Activated CD8-positive, alpha-beta T cell treated with anti-CD3 and anti-CD28 coated beads for 36 hours (primary cell): ENCODE measurements around the gene FRMD4A. TPM values are rescaled to one million over a fixed set of nuclear protein-coding genes. Genes with fewer than 3 reads are reported as not detected.

Experiments
- ATAC-seq: fragments of 200-7000 bp; cut with Tn5 transposase; one replicate; pipeline ENCODE4 v1.10.0; 2021; ENCODE audit warnings: mild to moderate bottlenecking, moderate library complexity
- CTCF ChIA-PET: fragments of 350-600 bp; sonication (Branson Sonifier 250); formaldehyde crosslinking; loops from one replicate; lab custom pipeline; 2021; ENCODE audit warnings: antibody characterized with exemption; lab: Charles Lee
- POLR2A ChIA-PET: fragments of 350-600 bp; sonication (Branson Sonifier 250); formaldehyde crosslinking; loops from one replicate; lab custom pipeline; 2021; ENCODE audit warnings: antibody characterized with exemption; lab: Charles Lee
- DNase-seq: peaks from one replicate; pipeline ENCODE4 v3.0.0-alpha.2; 2020
- H3K27ac Mint-ChIP-seq: one replicate; pipeline ENCODE4 v1.8.0; 2021; ENCODE audit warnings: mild to moderate bottlenecking, mixed read lengths
- H3K27me3 Mint-ChIP-seq: one replicate; pipeline ENCODE4 v1.8.0; 2021; ENCODE audit warnings: mixed read lengths
- H3K36me3 Mint-ChIP-seq: one replicate; pipeline ENCODE4 v1.8.0; 2021; ENCODE audit warnings: low read depth, mixed read lengths
- H3K4me1 Mint-ChIP-seq: one replicate; pipeline ENCODE4 v1.8.0; 2021; ENCODE audit warnings: low read depth, mixed read lengths
- H3K4me3 Mint-ChIP-seq: one replicate; pipeline ENCODE4 v1.8.0; 2021; ENCODE audit warnings: mild to moderate bottlenecking, moderate library complexity, mixed read lengths
- H3K9me3 Mint-ChIP-seq: one replicate; pipeline ENCODE4 v1.8.0; 2021; ENCODE audit warnings: mixed read lengths
- intact Hi-C: fragments of 100-400 bp; cut with micrococcal nuclease; formaldehyde crosslinking; loops from one replicate; pipeline ENCODE4 v1.10.0; 2022
- total RNA-seq, 2 experiments: library from RNA; stranded (reverse); gene quantifications; one replicate each; pipeline ENCODE4 v1.2.3, GENCODE V29; 2021
- TF ChIP-seq, protein P1 (sequence below): fragments of 200-600 bp; IDR thresholded peaks from one replicate; pipeline ENCODE4 v1.8.0; 2022; ENCODE audit warnings: antibody characterized with exemption, mild to moderate bottlenecking

The FRMD4A gene
- total RNA-seq, 2 experiments from 2014 or later = 2.1 to 2.8 TPM

DNA sequence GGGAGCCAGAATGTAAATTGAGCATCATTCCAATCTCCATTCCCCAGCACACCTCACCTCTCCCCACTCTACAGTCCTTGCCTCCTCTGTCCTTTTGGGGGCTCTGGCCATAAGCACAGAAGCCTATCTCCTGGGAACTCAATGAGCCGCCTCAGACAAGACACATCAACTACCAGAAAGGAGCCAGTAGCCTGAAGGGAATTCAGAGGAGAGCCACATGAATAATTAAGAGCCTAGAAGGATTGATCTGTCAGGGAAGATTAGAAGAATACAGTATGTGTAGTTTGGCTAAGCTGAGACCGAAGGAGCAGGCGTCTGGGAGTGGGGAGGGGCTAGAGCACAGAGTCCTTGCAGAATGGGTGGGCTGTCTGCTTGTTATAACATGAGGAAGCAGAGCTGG, 31.2 kb downstream of the FRMD4A start:
- ATAC-seq = no peak
- no peaks in the 10 kb centered on the region for H3K4me1 Mint-ChIP-seq
- ChIA-PET CTCF (no interaction called here), POLR2A (no interaction called here)
- H3K27ac Mint-ChIP-seq = no peak overlapping the region
- peaks cover 7% of the 10 kb centered on the region for H3K27me3 Mint-ChIP-seq
- TF ChIP-seq, protein P1, sequence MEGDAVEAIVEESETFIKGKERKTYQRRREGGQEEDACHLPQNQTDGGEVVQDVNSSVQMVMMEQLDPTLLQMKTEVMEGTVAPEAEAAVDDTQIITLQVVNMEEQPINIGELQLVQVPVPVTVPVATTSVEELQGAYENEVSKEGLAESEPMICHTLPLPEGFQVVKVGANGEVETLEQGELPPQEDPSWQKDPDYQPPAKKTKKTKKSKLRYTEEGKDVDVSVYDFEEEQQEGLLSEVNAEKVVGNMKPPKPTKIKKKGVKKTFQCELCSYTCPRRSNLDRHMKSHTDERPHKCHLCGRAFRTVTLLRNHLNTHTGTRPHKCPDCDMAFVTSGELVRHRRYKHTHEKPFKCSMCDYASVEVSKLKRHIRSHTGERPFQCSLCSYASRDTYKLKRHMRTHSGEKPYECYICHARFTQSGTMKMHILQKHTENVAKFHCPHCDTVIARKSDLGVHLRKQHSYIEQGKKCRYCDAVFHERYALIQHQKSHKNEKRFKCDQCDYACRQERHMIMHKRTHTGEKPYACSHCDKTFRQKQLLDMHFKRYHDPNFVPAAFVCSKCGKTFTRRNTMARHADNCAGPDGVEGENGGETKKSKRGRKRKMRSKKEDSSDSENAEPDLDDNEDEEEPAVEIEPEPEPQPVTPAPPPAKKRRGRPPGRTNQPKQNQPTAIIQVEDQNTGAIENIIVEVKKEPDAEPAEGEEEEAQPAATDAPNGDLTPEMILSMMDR = no peak
- intact Hi-C loops = no loop called here
- H3K36me3 Mint-ChIP-seq = no peaks in the 10 kb centered on the region
- H3K9me3 Mint-ChIP-seq = no peaks in the 10 kb centered on the region
- no peak for DNase-seq
- no peak overlapping the region for H3K4me3 Mint-ChIP-seq

DNA sequence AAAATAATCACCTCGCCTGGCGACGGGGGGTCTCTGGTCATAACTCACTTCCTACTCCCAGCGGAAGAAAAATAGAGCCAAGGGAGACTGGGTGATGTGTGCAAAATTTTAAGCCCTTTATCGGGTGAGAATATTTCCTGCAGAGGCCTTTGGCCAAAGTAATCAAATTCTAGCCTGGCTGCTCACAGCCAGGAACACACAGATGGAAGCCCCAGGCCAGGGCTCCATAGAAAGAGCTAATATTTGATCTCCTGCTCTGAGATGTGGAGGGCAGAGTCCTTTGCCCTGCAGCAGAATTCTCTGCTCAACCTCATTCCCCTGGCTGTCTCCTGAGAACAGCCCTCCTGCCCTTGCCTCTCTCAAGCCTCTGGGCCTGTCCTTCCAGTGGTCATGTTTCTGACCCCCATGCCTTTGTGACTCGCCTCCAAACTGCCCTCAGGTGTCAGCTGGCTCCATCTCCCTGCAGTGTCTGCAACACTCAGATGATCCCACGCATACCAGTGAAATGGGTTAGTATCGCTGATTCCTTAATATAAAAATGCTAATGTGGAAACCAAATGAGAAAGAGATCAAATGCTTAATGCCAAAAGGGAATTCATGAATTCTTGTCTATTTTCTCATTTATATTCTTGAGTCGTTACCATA, 34.5 kb downstream of the FRMD4A start:
- Mint-ChIP-seq H3K9me3 (peaks cover 14% of the 10 kb centered on the region), H3K27ac (no peak overlapping the region)

DNA sequence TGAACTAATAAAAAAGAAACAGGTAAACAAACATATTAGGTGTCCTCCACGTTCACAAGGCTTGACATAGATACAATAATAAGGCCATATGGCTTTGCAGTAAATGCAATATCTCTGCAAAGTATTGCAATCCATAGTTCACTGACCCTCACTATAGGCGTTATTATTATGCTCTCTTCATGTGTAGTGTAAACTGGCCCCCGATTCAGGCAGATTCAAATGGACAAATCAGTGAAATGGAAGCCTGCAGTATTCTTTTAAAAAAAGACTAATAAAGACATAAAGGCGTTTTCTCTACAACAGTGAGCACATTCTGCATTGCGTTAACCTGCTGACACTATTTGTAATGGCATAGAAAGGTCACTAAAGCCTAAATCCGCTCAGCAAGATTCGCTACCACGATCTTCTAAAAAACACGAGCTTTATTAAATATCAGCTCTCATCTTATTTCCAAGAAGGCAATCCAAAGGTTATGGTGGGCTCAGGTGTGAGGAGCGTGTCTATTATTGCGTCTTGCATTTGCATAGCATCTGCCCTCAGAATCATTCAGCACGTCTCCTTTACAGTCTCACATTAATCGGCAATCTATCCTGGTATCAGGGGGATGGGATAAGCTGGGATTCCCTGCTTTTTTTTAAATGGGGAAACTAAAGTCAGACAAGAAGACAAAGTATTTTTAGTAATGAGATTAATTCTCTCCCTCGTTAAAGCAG, 36.2 kb downstream of the FRMD4A start:
- intact Hi-C loops = no loop called here
- H3K36me3 Mint-ChIP-seq = no peaks in the 10 kb centered on the region
- H3K27ac Mint-ChIP-seq = no peak overlapping the region
- no peaks in the 10 kb centered on the region for H3K4me1 Mint-ChIP-seq
- no peak for ATAC-seq
- peaks cover 7% of the 10 kb centered on the region for H3K27me3 Mint-ChIP-seq
- ChIA-PET POLR2A (no interaction called here), CTCF (no interaction called here)
- TF ChIP-seq, protein P1 = no peak
- no peak for DNase-seq
- H3K4me3 Mint-ChIP-seq = no peak overlapping the region
- H3K9me3 Mint-ChIP-seq = peaks cover 26% of the 10 kb centered on the region

More for the DNA sequence above, 34.5 kb downstream of the FRMD4A start:
- intact Hi-C loops = no loop called here
- H3K27me3 Mint-ChIP-seq = peaks cover 7% of the 10 kb centered on the region
- ATAC-seq (no peak), DNase-seq (no peak)
- H3K36me3 Mint-ChIP-seq = no peaks in the 10 kb centered on the region
- TF ChIP-seq, protein P1 = no peak
- H3K4me3 Mint-ChIP-seq = no peak overlapping the region
- CTCF ChIA-PET = no interaction called here
- POLR2A ChIA-PET = interaction anchor here (0.6 kb wide), 1 partner anchor 185 kb away, joined by 3 read pairs; no protein-coding TSS in a partner anchor
- H3K4me1 Mint-ChIP-seq = no peaks in the 10 kb centered on the region

DNA sequence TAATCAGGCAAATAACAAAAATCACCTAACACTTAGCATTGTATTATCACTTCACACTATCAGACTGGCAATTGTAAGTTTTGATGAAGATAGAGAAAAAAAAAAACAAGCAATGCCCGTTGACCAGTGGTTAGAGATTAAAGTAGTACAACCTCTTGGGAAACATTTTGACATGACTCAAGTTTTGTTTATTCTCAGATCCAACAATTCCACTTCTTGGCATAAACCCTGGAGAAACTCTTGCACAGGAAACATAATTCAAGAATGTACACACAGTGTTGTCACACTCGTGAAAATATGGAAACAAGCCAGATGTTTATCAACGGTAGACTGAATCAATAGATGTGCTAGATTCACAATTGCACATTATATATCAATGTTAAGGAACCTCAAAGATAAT, 37.2 kb downstream of the FRMD4A start:
- peaks cover 7% of the 10 kb centered on the region for H3K27me3 Mint-ChIP-seq
- H3K4me1 Mint-ChIP-seq = no peaks in the 10 kb centered on the region
- H3K27ac Mint-ChIP-seq = no peak overlapping the region
- no peak for ATAC-seq
- ChIA-PET CTCF (no interaction called here), POLR2A (no interaction called here)
- H3K4me3 Mint-ChIP-seq = no peak overlapping the region
- TF ChIP-seq, protein P1 = no peak
- intact Hi-C loops = no loop called here
- no peaks in the 10 kb centered on the region for H3K36me3 Mint-ChIP-seq
- peaks cover 26% of the 10 kb centered on the region for H3K9me3 Mint-ChIP-seq
- no peak for DNase-seq

DNA sequence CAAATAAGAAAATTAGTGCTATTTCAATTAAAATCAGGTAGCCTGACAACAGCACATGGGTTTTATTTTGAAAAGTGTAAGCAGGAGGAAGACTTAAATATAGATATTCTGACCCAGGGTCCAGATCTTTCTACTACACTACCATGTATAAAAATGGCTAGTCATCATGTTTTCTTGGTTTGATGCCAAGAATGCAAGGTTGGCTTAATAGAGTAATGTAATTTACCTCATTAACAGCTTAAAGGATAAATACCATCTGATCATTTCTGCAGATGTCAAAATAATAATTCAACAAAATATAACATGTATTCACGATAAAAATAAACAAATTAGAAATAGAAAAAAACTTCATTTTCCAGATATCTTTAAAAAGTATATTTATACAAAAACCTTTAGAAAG, 39.4 kb downstream of the FRMD4A start:
- ATAC-seq (no peak), DNase-seq (no peak)
- Mint-ChIP-seq H3K4me1 (no peaks in the 10 kb centered on the region), H3K27me3 (peaks cover 19% of the 10 kb centered on the region), H3K4me3 (no peak overlapping the region), H3K27ac (no peak overlapping the region), H3K36me3 (no peaks in the 10 kb centered on the region), H3K9me3 (peaks cover 28% of the 10 kb centered on the region)
- intact Hi-C loops = no loop called here
- TF ChIP-seq, protein P1 = no peak
- ChIA-PET POLR2A (no interaction called here), CTCF (no interaction called here)
